K562 treated with DMSO at 1 percent for 4 hours (cell line): ENCODE data around the gene TTC17. TPM values are rescaled to one million over a fixed set of nuclear protein-coding genes. Genes with fewer than 3 reads are reported as not detected.

Experiments used
- total RNA-seq: library from RNA; unstranded; fragments of 300-600 nt; gene quantifications from 2 replicates; pipeline ENCODE4 v1.2.3, GENCODE V29; 2022; ENCODE audit not compliant: insufficient read depth

TTC17 gene
- 29.2 and 44.5 TPM in 2 replicates for total RNA-seq

GRCh38 chr11:43358801-43359421, at the start of gene TTC17:
TTC17 (plus strand) TSS chr11:43358920; CDS start chr11:43358955, 35 bp downstream.

GRCh38 chr11:43311791-43312607, 46.7 kb upstream of the TTC17 start, which contains the start of gene API5:
API5 (plus strand) TSS chr11:43311996; CDS start chr11:43312128, 132 bp downstream.

Other genes with a start within 250 kb of the TTC17 start
- gene API5, start 46.9 kb upstream of the TTC17 start, total RNA-seq, result 48.2 and 51.5 TPM in 2 replicates